ENCODE measurements around the gene ZNF804A.

ZNF804A gene

DNA sequence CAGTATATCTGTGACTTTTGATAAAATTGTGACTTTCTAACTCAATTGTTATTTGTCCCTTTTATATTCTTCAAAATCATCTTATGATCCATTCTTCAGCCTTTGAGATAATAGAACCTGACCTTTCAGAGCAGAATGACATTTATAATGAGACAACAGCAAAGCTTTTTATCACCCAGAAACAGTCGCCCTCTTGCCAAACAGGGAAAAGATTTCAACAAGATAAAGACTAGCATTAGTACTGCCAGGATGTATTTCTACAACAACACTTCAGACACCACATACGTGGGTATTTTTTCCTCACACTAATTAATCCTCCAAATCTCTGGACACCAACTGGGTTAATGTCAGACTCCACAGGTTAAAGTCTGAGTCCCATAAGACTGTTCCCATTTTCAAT, 249.0 kb downstream of the ZNF804A start:
- TF ChIP-seq SIN3A (IDR thresholded peaks at IDR 0.05; ENCODE audit: borderline replicate concordance, insufficient read depth, low read length) = no peak
- no peak for TF ChIP-seq POLR2AphosphoS5 (IDR thresholded peaks at IDR 0.05; ENCODE audit: low read depth, low read length)
- no peak for TF ChIP-seq REST (IDR thresholded peaks at IDR 0.05; ENCODE audit: insufficient read depth in 1 of 2, low read depth in 2 of 2, low read length in 2 of 2)
- TF ChIP-seq FOXP2 (optimal IDR thresholded peaks at IDR 0.05; ENCODE audit: borderline replicate concordance, extremely low read depth, extremely low read length, insufficient read depth) = no peak
- TF ChIP-seq TAF1 (IDR thresholded peaks at IDR 0.05; ENCODE audit: borderline replicate concordance, insufficient read depth, low read length) = no peak

DNA sequence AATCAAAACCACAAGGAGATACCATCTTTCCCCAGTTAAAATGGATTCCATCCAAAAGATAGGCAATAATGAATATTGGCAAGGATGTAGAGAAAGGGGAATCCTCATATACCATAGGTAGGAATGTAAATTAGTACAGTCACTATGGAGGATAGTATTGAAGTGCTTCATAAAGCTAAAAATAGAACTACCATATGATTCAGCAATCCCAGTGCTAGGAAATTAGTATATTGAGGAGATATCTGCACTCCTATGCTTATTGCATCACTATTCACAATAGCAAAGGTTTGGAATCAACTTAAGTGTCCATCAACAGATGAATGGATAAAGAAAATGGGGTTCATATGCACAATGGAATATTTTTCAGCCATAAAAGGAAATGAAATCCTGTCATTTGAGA, 251.2 kb downstream of the ZNF804A start:
- TF ChIP-seq FOXP2 (optimal IDR thresholded peaks at IDR 0.05; ENCODE audit: borderline replicate concordance, extremely low read depth, extremely low read length, insufficient read depth) (no peak), REST (IDR thresholded peaks at IDR 0.05; ENCODE audit: insufficient read depth in 1 of 2, low read depth in 2 of 2, low read length in 2 of 2) (no peak), POLR2AphosphoS5 (IDR thresholded peaks at IDR 0.05; ENCODE audit: low read depth, low read length) (no peak), TAF1 (IDR thresholded peaks at IDR 0.05; ENCODE audit: borderline replicate concordance, insufficient read depth, low read length) (no peak), SIN3A (IDR thresholded peaks at IDR 0.05; ENCODE audit: borderline replicate concordance, insufficient read depth, low read length) (no peak)

DNA sequence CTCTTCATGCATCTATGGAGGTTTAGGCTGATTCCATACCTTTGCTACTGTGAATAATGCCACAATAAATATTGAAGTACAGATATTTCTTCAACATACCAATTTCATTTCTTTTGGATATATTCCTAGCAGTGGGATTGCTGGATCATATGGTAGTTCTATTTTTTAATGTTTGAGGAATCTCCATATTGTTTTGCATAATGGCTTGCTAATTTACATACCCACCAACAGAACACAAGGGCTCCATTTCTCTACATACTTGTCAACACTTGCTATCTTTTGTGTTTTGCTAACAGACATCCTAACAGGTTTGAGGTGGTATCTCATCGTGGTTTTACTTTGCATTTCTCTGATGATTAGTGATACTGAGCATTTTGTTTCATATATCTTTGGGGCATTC, 253.2 kb downstream of the ZNF804A start:
- TF ChIP-seq TAF1 (IDR thresholded peaks at IDR 0.05; ENCODE audit: borderline replicate concordance, insufficient read depth, low read length) (no peak), FOXP2 (optimal IDR thresholded peaks at IDR 0.05; ENCODE audit: borderline replicate concordance, extremely low read depth, extremely low read length, insufficient read depth) (no peak), REST (IDR thresholded peaks at IDR 0.05; ENCODE audit: insufficient read depth in 1 of 2, low read depth in 2 of 2, low read length in 2 of 2) (no peak), SIN3A (IDR thresholded peaks at IDR 0.05; ENCODE audit: borderline replicate concordance, insufficient read depth, low read length) (no peak), POLR2AphosphoS5 (IDR thresholded peaks at IDR 0.05; ENCODE audit: low read depth, low read length) (no peak)

DNA sequence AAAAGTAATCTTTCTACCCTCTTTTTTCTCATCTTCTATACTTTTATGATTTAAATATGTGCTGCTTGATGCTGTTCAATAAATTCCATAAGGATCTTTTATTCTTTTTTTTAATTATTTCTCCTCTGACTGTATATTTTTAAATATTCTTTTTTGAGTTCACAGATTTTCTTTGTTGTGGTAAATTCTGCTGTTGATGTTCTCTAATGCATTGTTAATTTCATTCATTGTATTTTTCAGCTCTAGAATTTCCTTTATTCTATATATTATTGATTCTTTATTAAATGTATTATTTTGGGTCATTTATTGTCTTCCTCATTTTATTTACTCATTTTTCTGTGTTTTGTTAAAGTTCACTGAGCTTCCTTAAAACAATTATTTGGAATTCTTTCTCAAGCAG, 260.9 kb downstream of the ZNF804A start:
- no peak for TF ChIP-seq TAF1 (IDR thresholded peaks at IDR 0.05; ENCODE audit: borderline replicate concordance, insufficient read depth, low read length)
- TF ChIP-seq REST (IDR thresholded peaks at IDR 0.05; ENCODE audit: insufficient read depth in 1 of 2, low read depth in 2 of 2, low read length in 2 of 2) = no peak
- TF ChIP-seq FOXP2 (optimal IDR thresholded peaks at IDR 0.05; ENCODE audit: borderline replicate concordance, extremely low read depth, extremely low read length, insufficient read depth) = no peak
- no peak for TF ChIP-seq POLR2AphosphoS5 (IDR thresholded peaks at IDR 0.05; ENCODE audit: low read depth, low read length)
- TF ChIP-seq SIN3A (IDR thresholded peaks at IDR 0.05; ENCODE audit: borderline replicate concordance, insufficient read depth, low read length) = no peak

GRCh38 chr2:184860744-184861143, 262.4 kb downstream of the ZNF804A start:
- TF ChIP-seq REST (IDR thresholded peaks at IDR 0.05; ENCODE audit: insufficient read depth in 1 of 2, low read depth in 2 of 2, low read length in 2 of 2) (no peak), SIN3A (IDR thresholded peaks at IDR 0.05; ENCODE audit: borderline replicate concordance, insufficient read depth, low read length) (no peak), TAF1 (IDR thresholded peaks at IDR 0.05; ENCODE audit: borderline replicate concordance, insufficient read depth, low read length) (no peak), FOXP2 (optimal IDR thresholded peaks at IDR 0.05; ENCODE audit: borderline replicate concordance, extremely low read depth, extremely low read length, insufficient read depth) (no peak)

Measured in PFSK-1 (cell line).